ENCODE measurements around the gene HRG.

HRG gene

GRCh38 chr3:186638259-186638658, 27.6 kb upstream of the HRG start:
- DNase-seq (ENCODE audit: low read depth in 2 of 2), result no peak

GRCh38 chr3:186639778-186640472, 25.9 kb upstream of the HRG start, which contains the start of gene FETUB:
Gene FETUB (plus strand): TSS chr3:186640399. CDS start chr3:186640461, 62 bp downstream.
- DNase-seq (ENCODE audit: low read depth in 2 of 2), result no peak

DNA sequence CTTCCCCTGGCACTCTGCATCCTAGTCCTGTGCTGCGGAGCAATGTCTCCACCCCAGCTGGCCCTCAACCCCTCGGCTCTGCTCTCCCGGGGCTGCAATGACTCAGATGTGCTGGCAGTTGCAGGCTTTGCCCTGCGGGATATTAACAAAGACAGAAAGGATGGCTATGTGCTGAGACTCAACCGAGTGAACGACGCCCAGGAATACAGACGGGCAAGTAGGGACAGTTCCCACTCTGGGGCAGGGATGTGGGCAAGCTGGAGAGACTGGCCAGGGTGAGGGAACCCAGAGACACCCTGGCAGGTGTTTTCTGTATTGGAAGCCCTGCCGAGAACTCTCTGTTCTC, 25.4 kb upstream of the HRG start:
- no peak for DNase-seq (ENCODE audit: low read depth in 2 of 2)

DNA sequence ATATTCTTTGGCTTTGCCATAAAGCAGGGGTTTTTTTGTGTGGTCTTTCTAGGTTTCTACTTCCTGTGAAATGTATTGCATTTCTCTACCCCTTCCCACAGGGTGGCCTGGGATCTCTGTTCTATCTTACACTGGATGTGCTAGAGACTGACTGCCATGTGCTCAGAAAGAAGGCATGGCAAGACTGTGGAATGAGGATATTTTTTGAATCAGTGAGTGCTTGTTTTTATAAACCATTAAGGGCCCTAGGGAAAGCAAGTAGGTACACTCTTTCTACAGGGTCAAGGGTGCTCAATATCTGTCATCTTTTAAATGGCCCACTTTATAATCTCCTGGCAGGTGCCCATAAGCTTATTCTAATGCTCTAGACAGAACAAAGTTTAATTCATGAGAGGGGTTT, 24.9 kb upstream of the HRG start:
- no peak for DNase-seq (ENCODE audit: low read depth in 2 of 2)

- DNase-seq (ENCODE audit: low read depth in 2 of 2), result no peak
These were observed 23.8 kb upstream of the HRG start for GRCh38 chr3:186642014-186642413.

DNA sequence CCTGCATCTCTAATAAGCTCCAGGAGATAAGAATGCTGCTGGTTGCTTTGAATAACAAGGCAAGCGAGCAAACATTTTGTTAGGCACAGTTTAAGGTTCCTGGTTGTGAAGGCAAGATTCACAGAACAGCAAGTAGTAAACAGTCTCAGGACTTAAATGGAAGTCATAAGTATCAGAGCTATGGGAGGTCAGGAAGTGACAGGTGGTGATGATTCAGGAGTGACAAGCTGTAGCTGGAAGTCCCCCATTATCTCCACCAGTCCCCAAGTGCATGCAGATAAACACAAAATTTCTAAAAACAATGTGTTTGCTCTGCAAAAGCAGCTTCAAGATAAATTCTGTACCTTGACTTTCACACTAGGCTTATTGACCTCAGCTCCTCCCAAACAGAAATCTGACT, 22.3 kb upstream of the HRG start:
- no peak for DNase-seq (ENCODE audit: low read depth in 2 of 2)

GRCh38 chr3:186644683-186645082, 21.1 kb upstream of the HRG start:
- DNase-seq (ENCODE audit: low read depth in 2 of 2), result no peak

GRCh38 chr3:186646106-186646505, 19.7 kb upstream of the HRG start:
- no peak for DNase-seq (ENCODE audit: low read depth in 2 of 2)

GRCh38 chr3:186646841-186647240, 19.0 kb upstream of the HRG start:
- no peak for DNase-seq (ENCODE audit: low read depth in 2 of 2)

DNA sequence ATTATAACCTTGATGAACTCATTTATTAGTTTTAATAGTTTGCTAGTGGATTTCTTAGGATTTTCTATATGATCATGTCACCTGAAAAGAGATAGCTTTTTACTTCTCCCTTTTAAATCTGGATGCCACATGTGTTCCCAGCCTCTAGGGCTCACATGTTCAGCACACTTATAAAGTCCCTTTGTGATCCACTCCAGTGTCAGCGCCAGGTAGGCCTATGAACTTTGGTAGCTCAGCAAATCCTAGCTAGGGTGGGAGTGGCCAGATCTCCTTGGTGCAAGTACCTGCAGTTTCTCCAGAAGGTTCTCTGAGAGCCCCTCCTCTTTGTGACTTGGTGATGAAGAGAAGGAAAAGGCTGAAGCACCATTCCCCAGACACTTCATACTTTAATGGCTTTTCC, 17.0 kb upstream of the HRG start:
- DNase-seq (ENCODE audit: low read depth in 2 of 2), result no peak

GRCh38 chr3:186651678-186652215, 14.1 kb upstream of the HRG start:
- no peak for DNase-seq (ENCODE audit: low read depth in 2 of 2)

- DNase-seq (ENCODE audit: low read depth in 2 of 2), result no peak
These were observed 12.6 kb upstream of the HRG start for GRCh38 chr3:186653080-186653707.

DNA sequence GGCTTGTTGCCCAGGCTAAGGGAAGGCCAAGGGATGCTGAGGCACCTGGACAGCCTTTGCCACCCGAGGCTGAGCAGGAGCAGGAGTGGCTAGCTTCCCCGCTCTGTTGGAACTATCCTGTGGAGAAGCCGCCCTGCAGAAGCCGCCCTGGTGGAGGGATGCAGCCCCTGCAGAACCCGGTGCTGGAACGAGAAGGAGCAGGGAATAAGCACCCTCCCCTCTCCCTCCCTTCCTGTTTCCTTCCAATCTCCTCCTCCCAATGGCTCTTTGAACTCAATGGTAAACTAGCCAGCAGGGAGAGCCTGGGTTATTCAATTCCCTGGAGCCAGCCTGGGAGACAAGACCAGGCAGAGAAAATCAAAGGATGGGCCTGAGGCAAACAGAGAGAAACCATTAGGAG, 11.8 kb upstream of the HRG start:
- no peak for DNase-seq (ENCODE audit: low read depth in 2 of 2)

DNA sequence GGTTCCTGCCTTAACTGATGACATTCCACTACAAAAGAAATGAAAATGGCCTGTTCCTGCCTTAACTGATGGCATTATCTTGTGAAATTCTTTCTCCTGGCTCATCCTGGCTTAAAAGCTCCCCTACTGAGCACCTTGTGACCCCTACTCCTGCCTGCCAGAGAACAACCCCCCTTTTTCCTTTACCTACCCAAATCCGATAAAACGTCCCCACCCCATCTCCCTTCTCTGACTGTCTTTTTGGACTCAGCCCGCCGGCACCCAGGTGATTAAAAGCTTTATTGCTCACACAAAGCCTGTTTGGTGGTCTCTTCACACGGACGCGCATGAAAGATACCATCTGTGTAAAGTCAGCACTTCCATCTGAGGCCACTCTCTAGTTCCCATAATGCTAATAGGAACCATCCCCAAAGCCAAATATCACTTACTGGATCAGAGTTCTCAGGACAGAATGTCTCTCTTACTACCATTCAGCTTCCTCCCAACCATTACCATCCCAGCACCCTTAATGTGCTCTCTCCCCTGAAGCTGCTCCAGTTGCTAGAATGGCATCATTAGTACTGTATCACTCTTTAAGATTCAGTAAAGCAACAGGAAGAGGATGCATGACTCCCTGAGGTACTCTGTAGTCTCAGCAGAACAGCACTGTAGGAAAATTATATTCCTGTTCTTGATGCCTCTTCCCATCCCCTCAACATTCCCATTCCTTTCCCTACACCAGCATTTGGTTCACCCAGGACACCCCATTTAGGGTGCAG, 2.3 kb upstream of the HRG start:
- no peak for DNase-seq (ENCODE audit: low read depth in 2 of 2)

GRCh38 chr3:186664119-186664495, 1.7 kb upstream of the HRG start:
- no peak for DNase-seq (ENCODE audit: low read depth in 2 of 2)

GRCh38 chr3:186664506-186664905, 1.3 kb upstream of the HRG start:
- no peak for DNase-seq (ENCODE audit: low read depth in 2 of 2)

DNA sequence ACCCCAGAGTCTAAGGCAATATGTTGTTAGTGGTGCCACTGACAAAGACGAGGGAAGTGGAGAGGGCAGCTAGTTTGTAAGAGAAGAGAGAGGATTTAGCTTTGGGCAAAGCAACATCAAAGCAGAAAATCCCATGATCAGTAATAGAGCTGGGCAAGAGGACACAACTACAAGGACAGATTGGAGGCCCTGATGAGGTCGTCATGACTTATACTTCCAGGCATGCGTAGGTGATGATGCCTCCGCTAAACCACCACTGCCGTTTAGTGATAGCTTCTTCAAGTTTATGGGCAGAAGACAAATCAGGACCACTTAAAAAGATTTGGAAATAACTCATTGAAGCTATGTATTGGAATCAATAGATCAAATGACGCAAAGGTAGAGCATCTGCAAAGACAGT, 2.6 kb downstream of the HRG start:
- DNase-seq (ENCODE audit: low read depth in 2 of 2), result no peak

GRCh38 chr3:186669378-186670084, 3.7 kb downstream of the HRG start:
- no peak for DNase-seq (ENCODE audit: low read depth in 2 of 2)

DNA sequence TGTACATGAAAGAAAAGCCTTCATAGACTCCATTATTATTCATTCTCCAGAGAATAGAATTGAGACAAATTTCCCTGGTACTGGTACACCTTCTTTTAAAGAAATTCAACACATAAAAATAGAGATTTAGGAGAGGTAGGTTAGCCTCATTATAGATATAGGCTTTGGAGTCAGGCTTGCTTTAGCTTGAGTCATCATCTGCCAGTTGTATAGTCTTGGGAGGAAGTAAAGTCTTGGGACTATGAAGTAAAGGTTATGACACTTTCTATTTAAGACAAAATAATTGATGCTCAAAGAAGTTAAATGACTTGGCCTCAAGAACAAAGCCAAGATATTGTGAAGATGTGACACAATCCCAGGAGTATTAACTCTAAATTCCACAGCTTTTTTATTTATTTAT, 4.3 kb downstream of the HRG start:
- DNase-seq (ENCODE audit: low read depth in 2 of 2), result no peak

GRCh38 chr3:186671051-186671450, 5.2 kb downstream of the HRG start:
- no peak for DNase-seq (ENCODE audit: low read depth in 2 of 2)

GRCh38 chr3:186678604-186679003, 12.8 kb downstream of the HRG start:
- DNase-seq (ENCODE audit: low read depth in 2 of 2), result no peak

DNA sequence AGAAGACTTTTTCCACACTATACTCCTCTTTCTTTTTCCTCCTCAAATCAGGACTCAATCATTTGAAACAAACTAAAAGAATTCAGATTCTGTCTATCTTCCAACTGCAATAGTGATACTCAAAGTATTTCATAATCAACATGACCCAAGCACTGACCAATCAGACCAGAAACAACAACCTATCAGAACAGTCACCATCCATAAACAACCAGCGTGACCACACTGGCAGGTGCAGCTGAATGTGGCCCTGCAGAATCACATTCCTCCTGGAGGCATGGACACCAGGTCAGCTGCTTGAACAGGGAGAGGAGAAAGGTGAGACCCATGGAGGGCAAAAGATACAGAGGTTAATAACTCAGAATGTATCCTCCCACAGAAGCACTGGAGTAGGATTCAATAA, 13.3 kb downstream of the HRG start:
- DNase-seq (ENCODE audit: low read depth in 2 of 2), result no peak

Measured in fibroblast of skin of left quadriceps (primary cell).